GM19238 (cell line): ENCODE results near the gene TMEM139.

Source experiments
- DNase-seq: peaks from one replicate; pipeline ENCODE4 v3.0.0; 2011; ENCODE audit warnings: low spot score; ENCODE audit not compliant: insufficient read length

The TMEM139 gene

DNA sequence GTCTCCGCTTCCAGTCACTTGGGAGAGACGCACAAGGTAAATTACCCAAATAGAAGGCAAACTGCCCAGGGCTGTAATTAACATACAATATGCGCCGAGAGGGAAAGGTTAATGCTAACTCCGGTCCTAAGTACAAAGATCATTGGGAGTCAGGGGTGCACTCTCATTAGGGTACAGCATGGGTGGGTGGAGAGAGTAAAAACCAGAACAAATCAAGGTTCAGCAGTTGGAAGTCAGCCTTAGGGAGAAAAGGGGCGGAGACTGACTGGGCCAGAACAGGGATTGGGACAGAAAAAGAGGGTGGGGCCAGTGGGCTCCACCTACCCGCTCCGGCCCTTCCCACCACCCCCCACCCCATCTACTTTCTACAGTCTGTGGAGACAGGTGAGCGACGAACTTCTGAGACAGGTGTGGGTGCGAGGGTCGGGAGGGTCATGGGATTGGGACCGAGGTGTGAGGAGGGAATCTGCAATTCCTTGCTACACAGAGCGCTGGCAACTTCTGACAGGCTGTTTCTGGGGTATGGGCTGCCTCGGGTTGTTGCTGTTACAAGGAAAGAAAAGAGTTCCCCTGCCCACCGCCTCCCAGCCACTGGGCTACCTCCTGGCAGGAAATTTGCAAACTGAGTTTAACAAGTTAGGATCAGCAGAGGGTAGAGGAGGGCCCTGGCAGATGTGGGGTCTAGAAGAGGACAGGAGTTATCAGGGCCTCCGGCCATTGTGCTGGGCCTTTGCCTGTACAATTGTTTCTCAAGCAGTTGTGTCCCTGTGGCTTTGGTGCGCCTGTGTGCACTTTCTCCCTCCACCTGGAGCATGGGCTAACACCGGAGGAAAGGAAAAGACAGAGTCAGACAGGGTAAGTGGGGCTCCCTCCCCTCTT, at the start of gene TMEM139:
TSS of gene TMEM139 (plus strand) at position 368 of the 879 bp plus-strand sequence. CDS start 1,000 bp downstream, outside the sequence.
- no peak for DNase-seq

DNA sequence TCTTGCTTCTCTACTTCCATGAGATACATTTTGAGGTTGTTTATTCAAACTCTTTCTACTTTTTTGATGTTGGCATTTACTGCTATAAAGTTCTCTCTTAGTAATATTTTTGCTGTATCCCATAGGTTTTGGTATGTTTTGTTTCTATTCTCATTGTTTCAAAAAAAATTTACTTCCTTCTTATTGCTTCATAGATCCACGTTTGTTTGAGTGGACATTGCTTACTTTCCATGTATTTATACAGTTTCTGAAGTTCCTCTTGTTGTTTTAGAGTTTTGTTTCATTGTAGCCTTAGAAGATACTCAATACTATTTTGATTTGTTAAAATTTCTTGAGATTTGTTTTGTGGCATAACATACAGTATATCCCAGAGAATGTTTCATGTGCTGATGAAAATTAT, 49.2 kb upstream of the TMEM139 start:
- no peak for DNase-seq

DNA sequence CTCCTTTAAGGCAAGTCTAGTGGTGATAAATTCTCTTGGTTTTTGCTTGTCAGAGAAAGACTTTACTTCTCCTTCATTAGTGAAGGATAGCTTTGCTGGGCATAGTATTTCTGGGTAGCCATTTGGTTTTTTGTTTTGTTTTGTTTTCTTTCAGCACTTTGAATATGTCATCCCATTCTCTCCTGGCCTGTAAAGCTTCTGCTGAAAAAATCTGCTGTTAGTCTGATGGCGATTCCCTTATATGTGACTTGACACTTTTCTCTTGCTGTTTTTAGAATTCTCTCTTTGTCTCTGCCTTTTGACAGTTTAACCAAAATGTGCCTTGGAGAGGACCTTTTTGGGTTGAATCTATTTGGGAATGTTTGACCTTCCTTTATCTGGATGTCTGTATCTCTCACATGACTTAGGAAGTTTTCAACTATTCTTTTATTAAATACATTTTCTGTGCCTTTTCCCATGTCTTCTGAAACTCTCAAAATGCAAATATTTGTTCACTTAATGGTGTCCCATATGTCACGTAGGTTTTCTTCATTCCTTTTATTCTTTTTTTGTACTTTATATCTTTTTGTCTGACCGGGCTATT, 48.3 kb upstream of the TMEM139 start:
- DNase-seq: no peak

DNA sequence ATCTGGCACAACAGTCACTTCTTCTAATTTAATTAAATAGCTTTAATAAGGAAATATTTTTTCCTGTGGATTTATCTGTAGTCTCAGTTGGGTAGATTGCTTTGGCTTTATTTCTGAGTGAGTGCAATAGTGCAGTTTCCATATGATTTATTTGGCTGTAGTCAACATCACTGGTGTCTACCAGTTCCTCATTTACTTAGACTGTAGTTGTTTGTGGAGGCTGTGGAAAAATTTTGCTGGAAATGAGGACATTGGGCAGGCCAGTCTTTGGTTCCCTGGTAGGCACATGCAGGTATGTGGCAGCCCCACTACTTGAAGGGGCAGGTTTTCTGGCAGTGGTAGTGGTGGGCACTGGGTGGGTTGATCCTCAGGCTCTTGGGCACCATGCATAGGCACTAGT, 47.4 kb upstream of the TMEM139 start:
- no peak for DNase-seq

DNA sequence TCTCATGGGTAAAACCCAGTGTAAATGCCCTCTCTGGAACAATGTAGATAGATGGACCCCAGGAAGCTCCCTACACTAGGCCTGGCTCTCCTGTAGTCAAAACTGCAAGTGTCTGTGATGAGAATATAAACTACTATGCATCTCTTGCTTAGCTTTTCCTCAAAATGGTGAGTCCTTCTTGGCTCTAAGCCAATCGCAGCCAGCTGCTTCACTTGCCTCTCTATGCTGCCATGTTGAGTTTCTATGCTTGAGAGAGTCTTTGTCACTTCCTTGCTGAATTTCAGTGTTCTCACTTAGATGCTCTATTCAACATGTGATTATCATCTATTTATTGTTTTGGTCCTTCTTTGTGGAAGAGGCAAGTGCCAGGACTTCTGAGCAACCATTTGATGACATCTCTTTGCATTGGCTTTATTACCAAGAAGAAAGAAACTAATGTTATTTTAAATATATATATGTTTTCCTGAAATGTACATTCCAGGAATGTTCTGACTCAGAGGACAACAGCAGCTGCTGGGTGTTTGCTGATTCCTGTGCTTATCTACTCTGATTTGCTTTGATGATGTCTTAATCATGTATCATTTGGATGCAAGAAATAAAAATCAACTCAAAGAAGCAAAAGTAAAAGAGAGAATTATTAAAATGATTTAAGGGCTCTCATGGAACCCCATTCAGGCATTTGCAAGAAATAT, 46.3 kb upstream of the TMEM139 start:
- no peak for DNase-seq

DNA sequence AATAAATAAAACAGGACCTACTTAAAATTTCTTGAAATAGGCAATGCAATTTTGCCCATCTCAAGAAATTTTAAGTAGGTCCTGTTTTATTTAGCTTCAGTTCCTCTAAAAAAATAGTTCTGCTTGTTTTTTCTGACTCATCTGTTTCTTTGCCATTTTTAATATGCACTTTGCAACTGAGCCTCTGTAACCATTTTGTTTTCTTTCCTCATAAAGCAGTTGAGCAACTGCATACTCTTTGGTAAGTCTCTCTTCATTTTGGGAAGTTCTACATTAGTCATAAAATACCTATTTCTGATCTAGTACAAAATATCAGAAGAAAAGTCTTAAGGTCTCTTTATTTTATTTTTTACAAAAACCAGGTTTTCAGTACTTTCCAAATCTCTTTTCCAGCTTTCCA, 44.9 kb upstream of the TMEM139 start:
- DNase-seq: no peak

DNA sequence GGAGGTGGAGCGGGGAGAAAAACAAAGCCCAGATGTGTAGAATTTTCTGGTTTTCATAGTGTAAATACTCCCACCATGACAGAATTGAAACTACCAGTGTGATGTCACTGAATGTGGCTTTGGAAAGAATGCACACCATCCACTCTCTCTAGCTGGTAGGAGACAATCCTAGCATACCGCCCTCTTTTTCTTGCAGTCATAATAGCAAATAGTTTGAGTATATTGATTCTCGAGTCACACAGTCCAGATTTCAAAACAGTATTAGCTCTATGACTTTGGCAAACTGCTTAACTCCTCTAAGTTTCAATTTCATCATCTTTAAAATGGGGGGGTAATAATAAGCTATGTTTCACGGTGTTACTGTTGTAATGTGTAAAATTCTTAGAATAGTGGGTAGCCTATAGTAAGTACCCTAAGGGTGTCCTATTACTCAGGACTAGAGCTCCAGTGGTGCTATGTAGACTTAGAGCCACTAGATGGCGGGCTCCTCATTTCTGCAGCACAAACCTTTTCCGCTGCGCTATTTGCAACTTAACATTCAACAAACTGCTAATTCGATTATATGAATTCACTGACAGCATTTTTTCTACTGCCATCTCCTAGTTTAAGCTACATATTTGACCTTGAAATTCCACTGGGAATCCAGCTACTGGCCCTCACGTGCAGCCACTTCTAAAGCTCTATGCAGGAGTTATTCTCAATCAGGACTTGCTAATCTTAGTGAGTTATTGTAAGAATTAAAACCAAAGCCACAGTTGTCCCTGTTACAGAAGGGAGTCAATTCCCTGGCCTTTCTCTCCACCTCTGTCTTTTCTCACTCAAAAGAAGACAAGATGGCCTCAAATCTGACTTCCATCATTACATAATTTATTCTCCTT, 44.2 kb upstream of the TMEM139 start:
- DNase-seq: no peak

DNA sequence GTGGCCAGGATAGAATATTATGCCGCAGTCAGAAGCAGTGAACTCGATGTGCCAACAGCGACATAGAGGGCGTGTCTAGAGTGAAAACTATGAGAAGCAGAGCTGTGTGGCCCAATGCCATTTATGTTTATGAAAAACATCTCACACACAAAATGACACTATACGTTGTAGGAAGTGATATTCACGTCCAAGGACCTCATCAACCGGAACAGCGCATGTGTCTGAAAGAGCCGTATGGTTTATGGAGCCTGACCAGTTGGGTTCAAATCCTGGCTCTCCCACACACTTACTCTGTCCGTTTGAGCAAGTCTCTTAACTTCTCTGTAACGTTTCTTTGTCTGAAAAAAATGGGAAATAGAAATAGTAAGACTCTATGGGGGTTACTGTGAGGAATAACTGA, 42.5 kb upstream of the TMEM139 start:
- DNase-seq: no peak

DNA sequence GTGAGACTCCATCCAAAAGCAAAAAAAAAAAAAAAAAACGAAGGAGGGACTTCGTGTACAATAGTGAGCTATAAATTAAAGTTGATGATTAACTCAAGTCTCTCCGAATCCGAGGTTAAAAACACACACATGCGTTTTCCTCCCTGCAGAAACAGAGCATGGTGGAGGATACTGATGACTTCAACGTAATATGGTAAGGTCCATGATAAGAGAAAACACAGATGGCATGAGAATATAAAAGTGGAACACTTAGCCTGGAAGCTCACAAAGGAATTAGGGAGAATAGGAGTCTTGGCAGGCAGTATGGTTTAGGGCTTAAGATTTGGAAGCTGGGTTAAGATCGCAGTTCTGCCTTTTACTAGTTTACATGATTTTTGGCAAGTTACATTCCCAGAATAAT, 41.6 kb upstream of the TMEM139 start:
- DNase-seq: no peak

DNA sequence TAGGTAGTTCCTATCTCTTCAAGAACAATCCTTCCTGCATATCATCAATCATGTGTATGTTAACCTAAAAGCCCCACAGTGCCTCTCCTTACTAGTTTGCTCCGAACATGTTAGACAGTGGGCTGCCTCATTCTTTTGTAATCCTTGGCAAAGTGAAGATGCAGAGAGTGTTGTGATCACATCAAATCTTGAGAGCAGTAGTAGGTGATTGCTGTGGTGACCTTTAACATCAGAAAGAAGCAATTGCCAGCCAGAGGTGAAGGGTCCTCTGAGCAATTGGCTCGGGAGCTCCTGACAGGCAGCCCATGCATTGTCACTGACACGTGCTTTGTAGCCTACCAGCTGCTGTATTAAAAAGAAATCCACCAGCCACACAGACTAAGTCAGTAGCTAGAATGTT, 41.1 kb upstream of the TMEM139 start:
- DNase-seq: no peak

DNA sequence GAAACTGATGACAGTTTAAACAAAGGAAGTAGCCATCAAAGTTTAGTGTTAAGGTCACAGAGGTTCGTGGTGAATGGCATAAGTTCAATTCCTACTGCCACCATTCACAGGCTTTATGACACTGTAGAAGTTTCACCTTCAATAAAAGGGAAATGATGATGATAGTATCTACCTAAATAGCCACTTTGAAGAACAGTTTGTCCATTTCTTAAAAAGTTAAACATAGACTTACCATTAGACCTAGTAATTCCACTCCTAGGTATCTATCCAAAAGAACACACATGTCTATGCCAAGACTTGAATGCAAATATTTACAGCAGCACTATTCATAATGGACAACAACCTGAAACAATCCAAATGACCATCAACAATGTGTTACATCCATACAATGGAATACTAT, 40.4 kb upstream of the TMEM139 start:
- no peak for DNase-seq

DNA sequence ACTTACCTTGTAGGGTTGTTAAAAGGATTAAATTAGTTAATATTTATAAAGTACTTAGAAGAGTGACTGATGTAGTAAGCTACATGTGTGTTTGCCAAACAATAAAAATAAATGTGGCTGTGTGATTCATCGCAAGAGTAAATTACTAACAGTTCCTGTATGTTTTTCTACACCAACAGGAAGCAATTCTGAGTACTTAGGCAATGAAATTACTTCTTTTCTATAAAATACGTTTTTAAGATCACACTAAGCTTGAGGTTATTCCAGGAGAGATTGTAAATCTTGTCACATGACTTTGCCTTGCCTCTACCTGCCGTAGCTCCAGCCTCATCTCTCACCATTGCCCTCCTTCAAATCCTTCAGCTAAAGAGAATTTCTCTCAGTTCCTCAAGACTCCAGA, 39.6 kb upstream of the TMEM139 start:
- no peak for DNase-seq

DNA sequence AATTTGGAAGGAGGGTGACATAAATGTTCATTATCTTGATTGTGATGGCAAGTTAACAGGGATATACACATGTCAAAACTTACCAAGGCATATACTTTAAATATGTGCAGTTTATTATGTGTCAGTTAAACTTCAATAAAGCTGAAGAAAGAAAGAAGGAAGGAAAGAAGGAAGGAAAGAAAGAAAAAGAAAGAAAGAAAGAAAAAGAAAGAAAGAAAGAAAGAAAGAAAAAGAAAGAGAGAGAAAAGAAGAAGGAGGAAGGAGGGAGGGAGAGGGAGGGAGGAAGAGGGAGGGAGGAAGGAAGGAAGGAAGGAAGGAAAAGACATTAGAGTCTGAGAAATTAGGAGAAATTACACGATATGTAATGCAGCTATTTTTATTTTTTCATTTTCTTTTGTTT, 37.4 kb upstream of the TMEM139 start:
- DNase-seq: no peak

DNA sequence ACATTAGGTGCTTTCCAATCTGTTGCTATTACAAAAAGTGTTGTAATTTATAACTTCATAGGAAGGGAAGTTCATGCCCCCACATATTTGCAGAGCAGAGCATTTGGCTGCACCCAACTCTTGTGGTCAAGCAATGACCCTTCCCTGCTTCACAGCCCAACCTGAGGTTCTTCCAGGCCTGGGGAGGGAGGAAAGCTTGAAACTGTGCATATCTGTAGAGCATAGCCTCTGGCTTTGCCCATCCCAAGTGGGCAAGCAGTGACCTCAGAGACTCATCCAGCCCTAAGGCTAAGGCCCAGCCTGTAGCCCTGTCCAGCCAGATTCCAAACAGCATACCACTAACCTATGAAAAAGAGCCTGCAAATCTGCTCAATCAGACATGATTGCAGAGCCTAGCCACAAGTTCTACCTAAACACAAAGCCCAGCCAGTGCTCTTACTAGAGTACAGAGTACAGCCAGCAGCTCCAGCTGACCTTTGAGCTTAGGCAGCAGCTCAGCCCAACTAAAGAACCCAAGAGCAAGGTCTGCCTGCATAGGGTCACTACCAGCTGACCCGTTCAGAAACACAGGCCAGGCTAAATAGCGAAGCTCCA, 35.9 kb upstream of the TMEM139 start:
- no peak for DNase-seq

DNA sequence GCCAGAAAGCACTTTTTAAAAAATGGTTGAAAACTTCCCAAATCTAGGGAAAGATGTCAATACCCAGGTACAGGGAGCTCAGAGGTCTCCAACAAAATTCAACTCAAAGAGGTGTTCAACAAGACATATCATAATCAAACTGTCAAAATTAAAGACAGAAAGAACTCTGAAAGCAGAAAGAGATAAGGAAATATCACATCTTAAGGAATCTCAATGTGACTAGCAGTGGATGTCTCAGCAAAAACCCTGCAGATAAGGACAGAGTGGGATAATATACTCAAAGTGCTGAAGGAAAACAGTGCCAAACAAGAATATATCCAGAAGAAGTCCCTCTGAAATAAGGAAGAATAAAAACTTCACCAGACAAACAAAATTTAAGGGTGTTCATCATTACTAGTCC, 34.6 kb upstream of the TMEM139 start:
- DNase-seq: no peak

DNA sequence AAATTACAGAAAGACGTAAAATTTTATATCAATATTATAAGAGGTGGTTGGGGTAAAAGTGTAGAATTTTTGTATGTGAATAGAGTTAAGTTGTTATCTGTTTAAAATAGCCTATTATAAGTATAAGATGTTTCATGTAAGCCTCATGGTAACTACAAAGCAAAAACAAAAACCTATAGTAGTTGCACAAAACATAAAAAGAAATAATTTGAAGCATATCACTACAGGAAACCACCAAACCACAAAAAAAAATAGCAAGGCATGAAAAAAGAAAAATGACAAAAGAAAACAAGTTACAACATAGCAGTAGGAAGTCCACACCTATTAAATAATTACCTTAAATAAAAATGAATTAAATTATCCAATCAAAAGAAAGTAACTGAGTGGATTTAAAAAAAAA, 33.9 kb upstream of the TMEM139 start:
- DNase-seq: no peak

DNA sequence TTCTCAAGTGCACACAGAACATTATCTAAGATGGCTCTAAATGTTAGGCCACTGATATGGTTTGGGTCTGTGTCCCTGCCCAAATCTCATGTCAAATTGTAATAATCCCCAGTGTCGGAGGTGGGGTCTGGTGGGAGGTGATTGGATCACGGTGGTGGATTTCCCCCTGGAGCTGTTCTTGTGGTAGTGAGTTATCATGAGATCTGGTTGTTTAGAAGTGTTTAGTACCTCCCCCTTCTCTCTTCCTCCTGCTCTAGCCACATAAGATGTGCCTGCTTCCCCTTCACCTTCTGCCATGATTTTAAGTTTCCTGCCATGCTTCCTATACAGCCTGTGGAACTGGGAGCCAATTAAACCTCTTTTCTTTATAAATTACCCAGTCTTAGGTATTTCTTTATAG, 32.8 kb upstream of the TMEM139 start:
- no peak for DNase-seq

DNA sequence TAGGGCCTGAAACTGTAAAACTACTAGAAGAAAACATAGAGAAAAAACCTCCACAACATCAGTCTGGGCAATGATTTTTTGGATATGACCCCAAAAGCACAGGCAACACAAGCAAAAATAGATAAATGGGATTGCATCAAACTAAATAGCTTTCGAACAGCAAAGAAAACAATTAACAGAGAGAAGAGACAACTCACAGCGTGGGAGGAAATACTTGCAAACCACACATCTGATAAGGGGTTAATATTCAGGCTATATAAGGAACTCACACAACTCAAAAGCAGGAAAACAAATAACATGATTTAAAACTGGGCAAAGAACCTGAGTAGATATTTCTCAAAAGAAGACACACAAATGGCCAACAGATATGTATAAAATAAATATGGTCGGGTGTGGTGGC, 29.2 kb upstream of the TMEM139 start:
- no peak for DNase-seq

DNA sequence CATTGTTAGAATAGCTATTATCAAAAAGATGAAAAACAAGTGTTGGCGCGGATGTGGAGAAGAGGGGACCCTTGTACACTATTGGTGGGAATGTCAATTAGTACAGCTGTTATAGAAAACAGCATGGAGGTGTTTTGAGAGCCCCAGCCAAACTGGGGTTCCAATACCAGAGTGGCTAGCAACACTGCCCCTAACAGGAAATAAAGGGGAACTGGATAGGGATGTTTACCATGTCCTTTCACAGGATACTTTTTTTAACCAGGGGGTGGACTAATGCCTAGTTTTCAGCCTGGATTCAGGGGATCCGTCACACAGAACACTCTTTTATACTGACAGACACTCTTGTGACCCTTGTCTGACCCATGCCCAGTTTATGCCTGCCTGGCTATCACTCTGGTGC, 28.4 kb upstream of the TMEM139 start:
- no peak for DNase-seq

DNA sequence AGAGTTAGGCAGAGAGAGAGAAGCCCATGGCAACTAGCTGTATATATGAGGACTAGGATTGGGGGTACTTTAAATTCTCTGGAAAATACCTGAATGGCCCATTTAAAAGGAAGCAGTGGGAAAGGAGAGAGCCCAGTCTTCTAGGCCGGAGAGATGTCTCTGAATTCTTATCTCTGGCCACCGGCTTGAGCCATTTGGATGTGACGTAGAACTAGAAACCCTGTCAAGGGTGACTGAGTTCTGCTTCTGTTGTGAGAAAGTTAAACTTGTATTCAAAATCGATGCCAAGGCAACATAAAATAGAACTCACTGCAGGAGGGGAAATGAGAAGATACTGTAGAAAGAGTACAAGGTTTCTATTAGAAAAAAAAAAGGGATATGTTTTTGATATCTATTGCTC, 27.8 kb upstream of the TMEM139 start:
- DNase-seq: no peak

DNA sequence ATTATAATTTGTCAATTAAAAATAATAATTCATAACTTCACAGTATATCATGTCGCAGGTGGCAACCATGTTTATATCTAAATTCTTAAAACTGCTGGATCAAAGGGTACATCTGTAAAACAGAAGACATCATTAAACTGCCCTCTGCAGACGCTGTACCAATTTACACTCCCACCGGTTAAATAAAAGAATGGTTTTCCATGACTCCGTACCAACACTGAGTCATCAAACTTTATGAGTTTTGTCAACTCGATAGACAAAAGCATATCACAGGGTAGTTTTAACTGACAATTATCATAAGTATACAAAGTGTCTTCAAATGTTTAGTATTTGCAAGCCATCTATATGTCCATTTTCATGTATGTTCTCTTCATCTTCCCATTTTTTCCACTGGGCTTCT, 27.3 kb upstream of the TMEM139 start:
- no peak for DNase-seq
